BLaER1 (cell line): ENCODE data around the gene DOP1A.

Source experiments
- H3K27ac ChIP-seq: shearing (Covaris generic); formaldehyde crosslinking; 2 replicates; pipeline ENCODE4 v1.8.1; 2022
- H3K27me3 ChIP-seq: shearing (Covaris generic); formaldehyde crosslinking; 2 replicates; pipeline ENCODE4 v1.8.1; 2022
- H3K36me3 ChIP-seq: shearing (Covaris generic); formaldehyde crosslinking; 2 replicates; pipeline ENCODE4 v1.8.1; 2022
- H3K4me1 ChIP-seq: shearing (Covaris generic); formaldehyde crosslinking; 2 replicates; pipeline ENCODE4 v1.8.1; 2022
- H3K4me2 ChIP-seq: shearing (Covaris generic); formaldehyde crosslinking; 2 replicates; pipeline ENCODE4 v1.8.1; 2022
- H3K4me3 ChIP-seq: shearing (Covaris generic); formaldehyde crosslinking; 2 replicates; pipeline ENCODE4 v1.8.1; 2022
- H3K9ac ChIP-seq: shearing (Covaris generic); formaldehyde crosslinking; 2 replicates; pipeline ENCODE4 v1.8.1; 2022
- H3K9me3 ChIP-seq: shearing (Covaris generic); formaldehyde crosslinking; 2 replicates; pipeline ENCODE4 v1.8.1; 2022
- H4K20me1 ChIP-seq: shearing (Covaris generic); formaldehyde crosslinking; 2 replicates; pipeline ENCODE4 v1.8.1; 2022
- Cebpa-rat ChIP-seq: shearing (Covaris generic); IDR thresholded peaks from 2 replicates; pipeline ENCODE4 v1.8.1; 2022

The DOP1A gene

GRCh38 chr6:83067448-83068439, at the start of gene DOP1A:
DOP1A (plus strand) TSS chr6:83067671; CDS start chr6:83096978, 29,307 bp downstream.
- H3K4me1 ChIP-seq = peaks cover 28% of the 10 kb centered on the region; the same call in 1 of the 2 replicates
- peak within 1 kb of the TSS; percentile 79 for H3K4me3 ChIP-seq
- H3K4me2 ChIP-seq = peak within 1 kb of the TSS; percentile 71
- H3K9me3 ChIP-seq = no peaks in the 10 kb centered on the region
- no peaks in the 10 kb centered on the region for H3K36me3 ChIP-seq
- H4K20me1 ChIP-seq = no peaks in the 10 kb centered on the region
- no peak for TF ChIP-seq Cebpa-rat
- peak within 1 kb of the TSS; percentile 59 for H3K27ac ChIP-seq
- H3K9ac ChIP-seq = peak within 1 kb of the TSS; percentile 76
- H3K27me3 ChIP-seq = no peaks in the 10 kb centered on the region

- TF ChIP-seq Cebpa-rat = no peak
- H3K27me3 ChIP-seq = no peaks in the 10 kb centered on the region
- H3K4me3 ChIP-seq = no peak overlapping the region
- 0 out of 2 replicates have a peak, but pooled peaks cover 14% of the 10 kb centered on the region for H3K36me3 ChIP-seq
- no peak overlapping the region for H3K9ac ChIP-seq
- H3K9me3 ChIP-seq = no peaks in the 10 kb centered on the region; the same call in 1 of the 2 replicates
- H3K27ac ChIP-seq = no peak overlapping the region
- H4K20me1 ChIP-seq = no peaks in the 10 kb centered on the region
- H3K4me1 ChIP-seq = no peaks in the 10 kb centered on the region
- H3K4me2 ChIP-seq = no peak overlapping the region
Measured at GRCh38 chr6:83019741-83020140, 47.7 kb upstream of the DOP1A start.

GRCh38 chr6:83031689-83032088, 35.8 kb upstream of the DOP1A start:
- H4K20me1 ChIP-seq = no peaks in the 10 kb centered on the region
- H3K4me1 ChIP-seq = no peaks in the 10 kb centered on the region
- peaks cover 25% of the 10 kb centered on the region for H3K9me3 ChIP-seq
- no peak overlapping the region for H3K27ac ChIP-seq
- H3K4me2 ChIP-seq = no peak overlapping the region
- H3K4me3 ChIP-seq = no peak overlapping the region
- peaks cover 18% of the 10 kb centered on the region for H3K36me3 ChIP-seq
- H3K27me3 ChIP-seq = no peaks in the 10 kb centered on the region
- TF ChIP-seq Cebpa-rat = no peak
- no peak overlapping the region for H3K9ac ChIP-seq

- Histone ChIP-seq H3K27ac (no peak overlapping the region), H3K36me3 (no peaks in the 10 kb centered on the region), H3K27me3 (no peaks in the 10 kb centered on the region), H3K4me1 (no peaks in the 10 kb centered on the region), H3K4me2 (no peak overlapping the region), H3K4me3 (no peak overlapping the region), H3K9ac (no peak overlapping the region), H3K9me3 (peaks cover 3% of the 10 kb centered on the region; the same call in 1 of the 2 replicates), H4K20me1 (no peaks in the 10 kb centered on the region)
- TF ChIP-seq Cebpa-rat = no peak
Measured at GRCh38 chr6:83038246-83038645, 29.2 kb upstream of the DOP1A start.

- Histone ChIP-seq H3K27ac (no peak overlapping the region), H3K4me1 (no peaks in the 10 kb centered on the region), H3K27me3 (no peaks in the 10 kb centered on the region), H3K36me3 (no peaks in the 10 kb centered on the region), H3K4me2 (no peak overlapping the region), H3K9me3 (no peaks in the 10 kb centered on the region), H3K9ac (no peak overlapping the region), H4K20me1 (no peaks in the 10 kb centered on the region), H3K4me3 (no peak overlapping the region)
- no peak for TF ChIP-seq Cebpa-rat
Measured at GRCh38 chr6:83042467-83043053, 24.9 kb upstream of the DOP1A start.

DNA sequence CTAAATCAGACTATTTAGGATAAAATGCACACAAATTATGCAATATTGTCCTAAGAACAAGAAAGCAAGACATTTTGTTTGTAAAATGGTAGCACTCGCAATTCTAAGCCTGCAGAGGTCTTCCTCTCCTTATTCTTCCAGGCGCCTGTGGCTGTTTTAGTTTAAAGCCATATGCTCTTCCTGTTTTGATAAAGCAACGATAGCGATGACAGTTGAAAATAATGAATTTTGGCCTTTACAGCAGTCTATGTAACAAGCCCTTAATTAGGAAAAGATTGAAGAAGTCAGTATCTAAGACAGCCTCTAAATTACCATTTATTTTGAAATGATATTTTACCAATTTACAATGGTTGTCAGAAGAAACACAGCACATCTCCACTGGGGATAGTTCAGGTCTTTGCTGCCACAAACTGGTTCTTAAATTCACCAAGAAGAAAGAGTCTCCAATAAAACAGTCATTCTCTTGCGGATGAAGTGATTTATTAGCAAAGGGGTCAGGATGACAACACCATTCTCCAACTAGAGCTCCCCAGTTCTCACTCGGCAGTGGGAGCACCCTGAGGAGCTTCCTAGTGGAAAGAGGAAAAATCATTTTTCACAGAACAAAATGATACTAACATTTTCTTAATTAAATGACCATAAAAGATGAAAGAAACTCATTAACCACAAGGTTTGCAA, 23.2 kb upstream of the DOP1A start:
- H4K20me1 ChIP-seq = no peaks in the 10 kb centered on the region
- no peak overlapping the region for H3K9ac ChIP-seq
- no peak overlapping the region for H3K27ac ChIP-seq
- H3K4me2 ChIP-seq = no peak overlapping the region
- no peaks in the 10 kb centered on the region for H3K9me3 ChIP-seq
- no peak overlapping the region for H3K4me3 ChIP-seq
- H3K36me3 ChIP-seq = no peaks in the 10 kb centered on the region
- no peaks in the 10 kb centered on the region for H3K4me1 ChIP-seq
- no peaks in the 10 kb centered on the region for H3K27me3 ChIP-seq
- no peak for TF ChIP-seq Cebpa-rat

DNA sequence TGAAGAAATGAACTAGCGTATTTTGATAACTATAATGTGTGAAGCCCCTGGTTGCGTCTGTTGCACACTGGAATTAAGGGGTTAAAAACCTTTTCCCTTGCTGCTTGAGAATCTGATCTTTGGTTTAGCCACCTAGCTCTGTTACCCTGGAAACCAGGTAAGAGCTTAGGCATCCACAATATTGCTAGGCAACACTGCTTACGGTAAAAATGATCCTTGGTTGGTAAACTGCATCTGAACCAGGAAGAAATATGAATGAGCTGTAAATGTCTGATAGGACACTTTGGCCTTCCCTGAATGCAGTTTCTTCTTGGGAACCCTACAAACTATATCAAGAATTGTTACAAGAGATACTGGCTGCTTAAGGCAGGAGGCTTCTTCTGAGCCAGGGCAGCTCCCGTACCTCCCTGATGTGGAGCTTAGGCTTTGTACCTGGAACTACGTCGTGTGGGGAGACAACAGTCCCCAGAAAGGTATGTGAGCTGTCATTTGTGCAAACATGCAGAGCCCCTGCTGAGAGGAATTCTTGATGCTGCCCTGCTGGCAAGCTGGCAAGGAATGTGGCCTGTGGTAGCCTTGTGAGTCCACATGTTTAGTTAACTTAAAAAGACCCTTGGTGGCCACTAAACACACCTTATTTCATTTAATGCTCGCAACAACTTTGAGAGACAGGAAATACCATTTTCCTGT, 20.3 kb upstream of the DOP1A start:
- no peak overlapping the region for H3K27ac ChIP-seq
- TF ChIP-seq Cebpa-rat = no peak
- no peaks in the 10 kb centered on the region for H3K27me3 ChIP-seq
- no peaks in the 10 kb centered on the region for H3K4me1 ChIP-seq
- H4K20me1 ChIP-seq = no peaks in the 10 kb centered on the region
- no peak overlapping the region for H3K4me3 ChIP-seq
- no peaks in the 10 kb centered on the region for H3K36me3 ChIP-seq
- H3K9me3 ChIP-seq = no peaks in the 10 kb centered on the region
- H3K9ac ChIP-seq = no peak overlapping the region
- H3K4me2 ChIP-seq = no peak overlapping the region

DNA sequence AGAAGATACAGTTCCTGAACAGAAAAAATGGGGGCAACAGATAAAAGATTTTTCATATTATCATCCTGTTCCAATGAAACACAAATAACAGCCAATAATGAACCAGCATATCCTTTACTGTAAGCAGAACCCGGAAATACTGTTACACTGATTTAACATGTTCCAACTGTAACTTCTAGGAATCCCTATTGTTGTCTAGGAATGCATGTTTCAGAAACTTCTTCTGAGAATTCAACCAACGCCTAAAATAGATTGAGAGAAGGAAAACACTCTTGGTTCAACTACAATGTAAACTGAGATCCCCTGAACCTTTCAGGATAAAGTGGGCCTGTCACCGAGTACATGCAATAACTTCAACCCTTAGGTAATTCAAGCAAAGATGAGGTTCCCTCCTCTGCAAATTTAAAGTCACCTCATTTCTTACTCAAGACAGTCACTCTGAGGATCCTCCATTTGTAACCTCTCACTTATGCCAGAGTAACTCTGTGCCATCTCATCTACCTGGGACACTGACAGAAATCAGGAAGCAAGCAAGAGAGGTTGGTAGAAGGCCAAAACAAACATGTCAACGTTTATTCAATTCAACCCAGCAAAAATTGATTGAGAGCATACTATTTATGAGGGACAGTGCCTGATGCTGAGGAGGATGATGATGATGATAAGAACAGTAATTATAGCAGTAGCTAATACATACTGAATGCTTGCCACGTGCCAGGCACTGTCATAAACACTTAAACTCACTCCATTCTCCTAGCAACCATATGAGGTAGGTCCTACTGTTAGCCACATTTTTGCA, 15.9 kb upstream of the DOP1A start:
- Histone ChIP-seq H3K27me3 (no peaks in the 10 kb centered on the region), H4K20me1 (no peaks in the 10 kb centered on the region), H3K4me3 (no peak overlapping the region), H3K36me3 (peaks cover 3% of the 10 kb centered on the region; the same call in 1 of the 2 replicates), H3K27ac (no peak overlapping the region), H3K9me3 (no peaks in the 10 kb centered on the region), H3K4me2 (no peak overlapping the region), H3K9ac (no peak overlapping the region), H3K4me1 (no peaks in the 10 kb centered on the region)
- no peak for TF ChIP-seq Cebpa-rat

GRCh38 chr6:83053678-83054077, 13.8 kb upstream of the DOP1A start:
- H3K9ac ChIP-seq = no peak overlapping the region
- H3K27me3 ChIP-seq = no peaks in the 10 kb centered on the region
- peaks cover 4% of the 10 kb centered on the region; the same call in 1 of the 2 replicates for H3K36me3 ChIP-seq
- no peak overlapping the region for H3K4me2 ChIP-seq
- no peak for TF ChIP-seq Cebpa-rat
- no peak overlapping the region for H3K4me3 ChIP-seq
- no peak overlapping the region for H3K27ac ChIP-seq
- H4K20me1 ChIP-seq = no peaks in the 10 kb centered on the region
- no peaks in the 10 kb centered on the region for H3K4me1 ChIP-seq
- H3K9me3 ChIP-seq = no peaks in the 10 kb centered on the region
